H1 (cell line): ENCODE results near the gene TRIM50.

Source experiments
- EP300 ChIP-seq, 2 experiments: IDR thresholded peaks; 1 replicate in 1 of 2; 2 replicates in 1 of 2; pipeline ENCODE4 v1.6.1; 2011 to 2012; ENCODE audit warnings: low read depth in 2 of 2, low read length in 2 of 2, mild to moderate bottlenecking in 2 of 2, borderline replicate concordance in 1 of 2, inconsistent platforms in 1 of 2, moderate library complexity in 1 of 2
- EZH2 ChIP-seq: fragments of 200-600 bp; sonication (generic); IDR thresholded peaks from 2 replicates; pipeline ENCODE4 v1.7.1; 2012; ENCODE audit warnings: low read depth, mild to moderate bottlenecking, moderate library complexity, low read length, inconsistent platforms; ENCODE audit not compliant: severe bottlenecking
- RAD21 ChIP-seq, 2 experiments: IDR thresholded peaks in 1 of 2; conservative IDR thresholded peaks in 1 of 2; 2 replicates each; pipeline ENCODE4 v1.6.1; 2011; ENCODE audit warnings: low read depth in 2 of 2, low read length in 2 of 2, improper control_type of control experiment in 1 of 2, inconsistent platforms in 1 of 2, mild to moderate bottlenecking in 1 of 2, moderate library complexity in 1 of 2
- USF2 ChIP-seq: IDR thresholded peaks from 2 replicates; pipeline ENCODE4 v1.6.1; 2011; ENCODE audit warnings: low read length, improper control_type of control experiment
- YY1 ChIP-seq: IDR thresholded peaks from 2 replicates; pipeline ENCODE4 v1.6.1; 2011; ENCODE audit warnings: low read depth, mild to moderate bottlenecking, low read length

- TF ChIP-seq USF2 (no peak), EP300 (IDR thresholded peaks at IDR 0.05; ENCODE audit: borderline replicate concordance in 1 of 2, low read depth in 2 of 2, low read length in 2 of 2) (no peak), EZH2 (no peak), RAD21 (IDR thresholded peaks at IDR 0.05 in 1 of 2, conservative IDR thresholded peaks at IDR 0.05 in 1 of 2; ENCODE audit: low read depth in 2 of 2, low read length in 2 of 2) (no peak), YY1 (no peak)
Measured at GRCh38 chr7:73340514-73340913, 12.6 kb upstream of the TRIM50 start.
